Osteocyte (in vitro differentiated cells): Measurements from ENCODE around the gene SNX4. TPM values are rescaled to one million over a fixed set of nuclear protein-coding genes. Genes with fewer than 3 reads are reported as not detected.

Experiments used
- DNase-seq: peaks from one replicate; pipeline ENCODE4 v3.0.0; 2021; ENCODE audit warnings: mixed read lengths; ENCODE audit not compliant: unreplicated experiment; ENCODE audit errors: extremely low spot score
- H3K27ac Mint-ChIP-seq: one replicate; pipeline ENCODE4 v1.8.0; 2021; ENCODE audit warnings: mild to moderate bottlenecking, mixed read lengths; ENCODE audit not compliant: unreplicated experiment
- H3K27me3 Mint-ChIP-seq: one replicate; pipeline ENCODE4 v1.8.0; 2021; ENCODE audit warnings: mixed read lengths; ENCODE audit not compliant: unreplicated experiment
- H3K36me3 Mint-ChIP-seq: one replicate; pipeline ENCODE4 v1.8.0; 2021; ENCODE audit warnings: mixed read lengths; ENCODE audit not compliant: unreplicated experiment
- H3K4me1 Mint-ChIP-seq: one replicate; pipeline ENCODE4 v1.8.0; 2021; ENCODE audit warnings: mixed read lengths; ENCODE audit not compliant: unreplicated experiment
- H3K4me3 Mint-ChIP-seq: one replicate; pipeline ENCODE4 v1.8.0; 2021; ENCODE audit warnings: mild to moderate bottlenecking, moderate library complexity, mixed read lengths; ENCODE audit not compliant: unreplicated experiment
- H3K9me3 Mint-ChIP-seq: one replicate; pipeline ENCODE4 v1.8.0; 2021; ENCODE audit warnings: mixed read lengths; ENCODE audit not compliant: unreplicated experiment
- CTCF ChIP-seq: fragments of 200-600 bp; sonication (generic); IDR thresholded peaks from 2 replicates; pipeline ENCODE4 v1.5.0; 2021; ENCODE audit warnings: antibody characterized with exemption, mild to moderate bottlenecking, moderate library complexity
- total RNA-seq: library from RNA; stranded (reverse); gene quantifications from 2 replicates; pipeline ENCODE4 v1.2.1, GENCODE V29; 2021

Gene SNX4
- total RNA-seq, 1 donor from 2014 or later = 54.4 TPM

DNA sequence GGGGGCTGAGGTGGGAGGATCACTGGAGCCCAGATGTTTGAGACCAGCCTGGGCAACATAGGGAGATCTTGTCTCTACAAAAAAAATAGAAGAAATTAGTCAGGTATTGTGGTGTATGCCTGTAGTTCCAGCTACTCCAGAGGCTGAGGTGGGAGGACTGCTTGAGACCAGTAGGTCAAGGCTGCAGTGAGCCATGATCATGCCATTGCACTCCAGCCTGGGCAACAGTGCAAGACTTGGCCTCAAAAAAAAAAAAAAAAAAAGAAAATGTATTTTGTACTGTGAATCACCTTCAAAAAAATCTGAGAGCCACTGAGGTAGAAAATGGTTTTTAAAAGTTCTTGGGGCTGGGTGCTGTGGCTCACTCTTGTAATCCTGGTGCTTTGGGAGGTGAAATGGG is 4.6 kb downstream of the SNX4 start:
- Mint-ChIP-seq H3K36me3 (peaks cover 28% of the 10 kb centered on the region), H3K27me3 (no peaks in the 10 kb centered on the region), H3K9me3 (no peaks in the 10 kb centered on the region), H3K4me3 (no peak overlapping the region), H3K4me1 (peaks cover 43% of the 10 kb centered on the region), H3K27ac (no peak overlapping the region)
- no peak for DNase-seq
- TF ChIP-seq CTCF = no peak

GRCh38 chr3:125513490-125514115 is 6.4 kb downstream of the SNX4 start:
- Mint-ChIP-seq H3K27me3 (no peaks in the 10 kb centered on the region), H3K4me3 (no peak overlapping the region), H3K9me3 (no peaks in the 10 kb centered on the region), H3K4me1 (peaks cover 34% of the 10 kb centered on the region), H3K36me3 (peaks cover 30% of the 10 kb centered on the region), H3K27ac (no peak overlapping the region)
- TF ChIP-seq CTCF = no peak
- DNase-seq = no peak

DNA sequence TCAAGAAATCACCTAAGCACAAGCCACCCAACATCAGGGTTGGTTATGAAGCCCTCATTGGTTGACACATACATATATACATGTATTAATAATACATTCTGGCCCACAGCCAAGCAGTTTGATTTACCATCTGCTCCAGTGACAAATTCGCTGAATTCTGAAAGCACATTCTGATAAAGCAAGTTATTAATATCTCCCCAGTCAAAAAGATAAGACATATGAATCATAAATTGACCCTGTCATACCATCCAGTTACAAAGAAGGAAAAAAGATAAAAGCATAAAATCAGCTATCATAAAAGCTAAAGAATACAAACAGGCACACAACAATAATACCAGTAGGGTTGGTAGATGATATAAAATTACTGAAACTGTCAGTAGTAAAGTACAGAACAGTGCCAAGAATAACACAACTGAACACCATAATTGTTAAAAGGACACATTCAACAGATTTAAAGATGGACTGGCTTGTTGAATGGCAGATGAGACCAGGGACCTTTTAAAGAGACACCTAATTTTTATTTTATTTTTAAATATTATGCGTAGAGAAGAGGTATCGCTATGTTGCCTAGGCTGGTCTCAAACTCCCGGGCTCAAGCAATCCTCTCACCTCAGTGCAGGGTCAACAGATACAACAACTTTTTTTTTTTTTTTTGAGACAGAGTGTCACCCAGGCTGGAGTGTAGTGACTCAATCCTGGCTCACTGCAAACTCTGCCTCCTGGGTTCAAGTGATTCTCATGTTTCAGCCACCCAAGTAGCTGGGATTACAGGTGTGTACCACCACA is 7.7 kb downstream of the SNX4 start:
- Mint-ChIP-seq H3K4me1 (peaks cover 30% of the 10 kb centered on the region), H3K27me3 (no peaks in the 10 kb centered on the region), H3K9me3 (no peaks in the 10 kb centered on the region), H3K27ac (peak overlapping the region; percentile 59), H3K36me3 (peaks cover 38% of the 10 kb centered on the region), H3K4me3 (no peak overlapping the region)
- DNase-seq = no peak
- no peak for TF ChIP-seq CTCF

- no peak for DNase-seq
- peaks cover 26% of the 10 kb centered on the region for H3K4me1 Mint-ChIP-seq
- H3K27me3 Mint-ChIP-seq = no peaks in the 10 kb centered on the region
- H3K27ac Mint-ChIP-seq = peak overlapping the region; percentile 74
- no peaks in the 10 kb centered on the region for H3K9me3 Mint-ChIP-seq
- TF ChIP-seq CTCF = no peak
- no peak overlapping the region for H3K4me3 Mint-ChIP-seq
- peaks cover 38% of the 10 kb centered on the region for H3K36me3 Mint-ChIP-seq
These were observed 8.4 kb downstream of the SNX4 start for GRCh38 chr3:125511420-125512118.

DNA sequence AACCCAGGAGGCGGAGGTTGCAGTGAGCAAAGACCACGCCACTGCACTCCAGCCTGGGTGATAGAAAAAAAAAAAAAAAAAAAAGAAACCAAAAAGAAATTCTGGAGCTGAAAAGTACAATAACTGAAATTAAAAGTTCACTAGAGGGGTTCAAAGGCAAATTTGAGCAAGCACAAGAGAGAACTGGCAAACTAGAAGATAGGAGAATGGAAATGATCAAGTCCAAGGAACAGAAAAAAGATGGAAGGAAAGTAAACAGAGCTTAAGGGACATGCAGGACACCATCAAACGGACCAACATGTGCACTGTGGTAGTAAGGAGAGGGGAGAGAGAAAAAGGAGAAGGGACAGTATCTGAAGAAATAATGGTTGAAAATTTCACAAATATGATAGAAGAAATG is 12.9 kb downstream of the SNX4 start:
- H3K36me3 Mint-ChIP-seq = peaks cover 37% of the 10 kb centered on the region
- H3K9me3 Mint-ChIP-seq = no peaks in the 10 kb centered on the region
- no peak overlapping the region for H3K4me3 Mint-ChIP-seq
- H3K27me3 Mint-ChIP-seq = no peaks in the 10 kb centered on the region
- DNase-seq = no peak
- TF ChIP-seq CTCF = no peak
- peaks cover 17% of the 10 kb centered on the region for H3K4me1 Mint-ChIP-seq
- H3K27ac Mint-ChIP-seq = no peak overlapping the region
